ENCODE measurements around the gene FLNA.

GRCh38 chrX:154404625-154405192, 30.3 kb upstream of the FLNA start:
- no peak for TF ChIP-seq YY1 (IDR thresholded peaks at IDR 0.05; ENCODE audit: insufficient read depth, insufficient read length)
- TF ChIP-seq ZNF274 (IDR thresholded peaks at IDR 0.05; ENCODE audit: low read depth, low read length) = no peak
